A549 (cell line): ENCODE measurements around the gene CA10.

Experiments
- CHD2 ChIP-seq: fragments of 150-350 bp; IDR thresholded peaks from 2 replicates; pipeline ENCODE4 v1.6.1; 2014; ENCODE audit warnings: low read length; ENCODE audit not compliant: partially characterized antibody
- JUN ChIP-seq, 2 experiments: fragments of >200 bp; sonication (Bioruptor Twin); formaldehyde crosslinking; IDR thresholded peaks; 2 replicates in 1 of 2; 3 replicates in 1 of 2; pipeline ENCODE4 v1.6.1; 2016 to 2017
- NFE2L2 ChIP-seq: fragments of 150-350 bp; conservative IDR thresholded peaks from 2 replicates; pipeline ENCODE4 v1.6.1; 2014; ENCODE audit warnings: low read length
- PHF8 ChIP-seq: fragments of 200-600 bp; sonication (generic); IDR thresholded peaks from 2 replicates; pipeline ENCODE4 v1.6.1; 2016; ENCODE audit warnings: low read depth, mild to moderate bottlenecking, antibody characterized with exemption, moderate library complexity, borderline replicate concordance
- RAD21 ChIP-seq, 2 experiments: fragments of >200 bp in 1 of 2; sonication (Bioruptor Twin) in 1 of 2; formaldehyde crosslinking in 1 of 2; IDR thresholded peaks in 1 of 2; conservative IDR thresholded peaks in 1 of 2; 2 replicates in 1 of 2; 3 replicates in 1 of 2; pipeline ENCODE4 v1.6.1; 2012 to 2018; ENCODE audit warnings: inconsistent platforms in 1 of 2
- TF ChIP-seq, protein P1 (sequence below): fragments of >200 bp; sonication (Bioruptor Twin); formaldehyde crosslinking; IDR thresholded peaks from 3 replicates; pipeline ENCODE4 v1.5.1; 2016

GRCh38 chr17:51699303-51699702 is 459.2 kb downstream of the CA10 start:
- TF ChIP-seq NFE2L2 (no peak), JUN (IDR thresholded peaks at IDR 0.05) (no peak), PHF8 (no peak), RAD21 (conservative IDR thresholded peaks at IDR 0.05 in 1 of 2, IDR thresholded peaks at IDR 0.05 in 1 of 2) (no peak), CHD2 (no peak)
- TF ChIP-seq, protein P1, sequence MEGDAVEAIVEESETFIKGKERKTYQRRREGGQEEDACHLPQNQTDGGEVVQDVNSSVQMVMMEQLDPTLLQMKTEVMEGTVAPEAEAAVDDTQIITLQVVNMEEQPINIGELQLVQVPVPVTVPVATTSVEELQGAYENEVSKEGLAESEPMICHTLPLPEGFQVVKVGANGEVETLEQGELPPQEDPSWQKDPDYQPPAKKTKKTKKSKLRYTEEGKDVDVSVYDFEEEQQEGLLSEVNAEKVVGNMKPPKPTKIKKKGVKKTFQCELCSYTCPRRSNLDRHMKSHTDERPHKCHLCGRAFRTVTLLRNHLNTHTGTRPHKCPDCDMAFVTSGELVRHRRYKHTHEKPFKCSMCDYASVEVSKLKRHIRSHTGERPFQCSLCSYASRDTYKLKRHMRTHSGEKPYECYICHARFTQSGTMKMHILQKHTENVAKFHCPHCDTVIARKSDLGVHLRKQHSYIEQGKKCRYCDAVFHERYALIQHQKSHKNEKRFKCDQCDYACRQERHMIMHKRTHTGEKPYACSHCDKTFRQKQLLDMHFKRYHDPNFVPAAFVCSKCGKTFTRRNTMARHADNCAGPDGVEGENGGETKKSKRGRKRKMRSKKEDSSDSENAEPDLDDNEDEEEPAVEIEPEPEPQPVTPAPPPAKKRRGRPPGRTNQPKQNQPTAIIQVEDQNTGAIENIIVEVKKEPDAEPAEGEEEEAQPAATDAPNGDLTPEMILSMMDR = no peak
